ENCODE results near the gene BCL2L13. TPM values are rescaled to one million over a fixed set of nuclear protein-coding genes. Genes with fewer than 3 reads are reported as not detected.

BCL2L13 gene
- total RNA-seq, 2 donors from 2014 or later: 19.8 to 35.0 TPM

DNA sequence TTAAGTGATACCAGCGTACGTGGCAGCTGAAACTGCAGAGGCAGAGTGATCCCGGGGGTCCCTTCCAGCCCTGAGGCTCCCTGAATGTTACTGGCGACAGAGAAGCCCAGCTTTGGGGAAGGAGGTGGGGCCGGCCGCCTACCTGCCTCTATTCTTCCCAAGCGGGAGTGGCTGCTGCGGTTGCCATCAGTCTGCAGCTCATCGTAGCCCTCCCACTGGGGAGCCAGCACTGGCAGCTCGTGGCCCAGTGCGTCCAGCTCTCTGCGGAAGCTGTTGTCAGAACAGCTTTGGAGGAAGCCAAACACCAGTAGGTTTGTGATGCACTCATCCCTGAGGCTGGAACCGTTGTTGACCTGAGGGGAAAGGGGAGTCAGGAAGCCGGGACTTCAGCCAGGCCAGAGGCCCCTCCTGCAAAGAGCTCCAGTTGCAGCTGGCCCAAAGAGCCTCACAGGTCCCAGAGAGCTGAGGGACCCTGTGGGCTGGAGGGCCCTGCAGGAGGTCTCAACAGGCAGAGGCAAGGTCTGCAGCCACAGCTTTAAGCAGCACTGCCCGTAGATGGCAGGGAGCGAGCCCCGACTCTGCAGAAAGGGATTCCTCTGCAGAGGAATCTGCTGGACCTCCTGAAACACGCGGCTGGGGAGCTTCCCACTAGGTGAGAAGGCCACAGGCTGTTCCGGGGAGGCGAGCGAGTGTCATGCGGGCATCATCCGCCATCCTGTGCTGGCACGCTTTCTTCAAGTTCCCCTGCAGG lies 105.3 kb downstream of the BCL2L13 start:
- no peaks in the 10 kb centered on the region for H3K9me3 ChIP-seq
- 71 to 82% methylated on average over 6 to 23 of the region's 25 CpGs for WGBS, 2 donors
- no peaks in the 10 kb centered on the region for H3K36me3 ChIP-seq (replicated peaks in 1 of 2; ENCODE audit: insufficient read depth in 1 of 2, low read depth in 2 of 2)
- no peak overlapping the region for H3K27ac ChIP-seq
- no peak overlapping the region for H3K4me3 ChIP-seq
- no peaks in the 10 kb centered on the region for H3K27me3 ChIP-seq
- intact Hi-C loops (cut with DNase I): no loop called here
- H3K4me1 ChIP-seq: no peaks in the 10 kb centered on the region
- DNase-seq (no peak), ATAC-seq (no peak)
- TF ChIP-seq, protein P1, sequence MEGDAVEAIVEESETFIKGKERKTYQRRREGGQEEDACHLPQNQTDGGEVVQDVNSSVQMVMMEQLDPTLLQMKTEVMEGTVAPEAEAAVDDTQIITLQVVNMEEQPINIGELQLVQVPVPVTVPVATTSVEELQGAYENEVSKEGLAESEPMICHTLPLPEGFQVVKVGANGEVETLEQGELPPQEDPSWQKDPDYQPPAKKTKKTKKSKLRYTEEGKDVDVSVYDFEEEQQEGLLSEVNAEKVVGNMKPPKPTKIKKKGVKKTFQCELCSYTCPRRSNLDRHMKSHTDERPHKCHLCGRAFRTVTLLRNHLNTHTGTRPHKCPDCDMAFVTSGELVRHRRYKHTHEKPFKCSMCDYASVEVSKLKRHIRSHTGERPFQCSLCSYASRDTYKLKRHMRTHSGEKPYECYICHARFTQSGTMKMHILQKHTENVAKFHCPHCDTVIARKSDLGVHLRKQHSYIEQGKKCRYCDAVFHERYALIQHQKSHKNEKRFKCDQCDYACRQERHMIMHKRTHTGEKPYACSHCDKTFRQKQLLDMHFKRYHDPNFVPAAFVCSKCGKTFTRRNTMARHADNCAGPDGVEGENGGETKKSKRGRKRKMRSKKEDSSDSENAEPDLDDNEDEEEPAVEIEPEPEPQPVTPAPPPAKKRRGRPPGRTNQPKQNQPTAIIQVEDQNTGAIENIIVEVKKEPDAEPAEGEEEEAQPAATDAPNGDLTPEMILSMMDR (IDR thresholded peaks at IDR 0.05): no peak
- no peak for TF ChIP-seq POLR2A (IDR thresholded peaks at IDR 0.05)

GRCh38 chr22:17744430-17744829 lies 105.9 kb downstream of the BCL2L13 start:
- H3K4me1 ChIP-seq: no peaks in the 10 kb centered on the region
- no peaks in the 10 kb centered on the region for H3K36me3 ChIP-seq (replicated peaks in 1 of 2; ENCODE audit: insufficient read depth in 1 of 2, low read depth in 2 of 2)
- no peak for TF ChIP-seq POLR2A (IDR thresholded peaks at IDR 0.05)
- TF ChIP-seq, protein P1 (IDR thresholded peaks at IDR 0.05): no peak
- H3K9me3 ChIP-seq: no peaks in the 10 kb centered on the region
- H3K27ac ChIP-seq: no peak overlapping the region
- H3K27me3 ChIP-seq: no peaks in the 10 kb centered on the region
- intact Hi-C loops (cut with DNase I): no loop called here
- WGBS, 2 donors: 76 to 89% methylated on average over 7 of the region's 7 CpGs
- DNase-seq (no peak), ATAC-seq (no peak)
- H3K4me3 ChIP-seq: no peak overlapping the region

- TF ChIP-seq, protein P1 (IDR thresholded peaks at IDR 0.05): no peak
- no peak for TF ChIP-seq POLR2A (IDR thresholded peaks at IDR 0.05)
- DNase-seq: no peak
- H3K4me3 ChIP-seq: no peak overlapping the region
- H3K4me1 ChIP-seq: no peaks in the 10 kb centered on the region
- H3K9me3 ChIP-seq: no peaks in the 10 kb centered on the region
- H3K27me3 ChIP-seq: no peaks in the 10 kb centered on the region
- H3K27ac ChIP-seq: no peak overlapping the region
- ATAC-seq: no peak
- H3K36me3 ChIP-seq (replicated peaks in 1 of 2; ENCODE audit: insufficient read depth in 1 of 2, low read depth in 2 of 2): no peaks in the 10 kb centered on the region
- intact Hi-C loops (cut with DNase I): no loop called here
- 95 to 97% methylated on average over 10 of the region's 10 CpGs for WGBS, 2 donors
Observed at GRCh38 chr22:17746916-17747315, 108.4 kb downstream of the BCL2L13 start.

DNA sequence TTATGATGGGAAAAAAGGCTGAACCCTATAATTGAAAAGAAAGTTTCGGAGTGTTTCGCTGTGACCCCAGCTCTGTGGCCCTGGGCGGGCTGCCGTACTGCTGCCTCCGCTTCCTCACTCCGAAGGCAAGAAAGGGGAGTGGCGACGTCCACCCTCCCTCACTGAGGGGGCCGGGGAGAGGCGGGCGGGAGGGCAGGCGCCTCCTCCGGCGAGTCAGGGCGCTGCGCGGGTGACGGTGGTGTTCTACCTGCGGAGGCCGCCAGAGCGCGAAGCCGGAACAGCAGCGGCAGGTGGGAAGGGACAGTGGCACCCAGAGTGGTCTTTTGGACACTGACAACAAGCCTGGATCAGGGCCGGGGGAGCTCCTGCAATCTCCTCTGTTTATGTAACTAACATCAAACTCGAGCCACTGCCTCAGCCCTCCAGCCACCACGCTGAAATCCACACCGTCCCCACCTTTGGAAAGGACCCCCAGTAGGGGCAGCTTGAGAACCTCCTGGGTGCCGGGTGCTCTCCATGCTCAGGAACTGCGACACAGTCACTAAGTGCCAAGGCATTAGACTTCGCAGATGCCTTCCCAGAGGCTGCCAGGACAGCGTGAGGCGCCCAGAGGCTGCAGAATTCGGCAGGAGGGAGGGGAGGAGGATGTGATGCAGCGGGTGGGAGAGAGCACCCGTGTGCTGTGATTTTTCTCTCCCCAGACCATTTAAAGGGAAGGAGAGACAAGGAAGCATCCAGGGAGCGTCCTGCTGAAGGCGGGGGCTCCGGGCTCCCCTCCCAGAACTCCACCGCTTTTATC lies 110.2 kb downstream of the BCL2L13 start:
- Histone ChIP-seq H3K4me1 (no peaks in the 10 kb centered on the region), H3K27ac (no peak overlapping the region), H3K27me3 (no peaks in the 10 kb centered on the region), H3K4me3 (no peak overlapping the region), H3K9me3 (no peaks in the 10 kb centered on the region), H3K36me3 (replicated peaks in 1 of 2; ENCODE audit: insufficient read depth in 1 of 2, low read depth in 2 of 2) (no peaks in the 10 kb centered on the region)
- TF ChIP-seq POLR2A (IDR thresholded peaks at IDR 0.05): no peak
- TF ChIP-seq, protein P1 (IDR thresholded peaks at IDR 0.05): no peak
- 79 to 90% methylated on average over 33 to 39 of the region's 40 CpGs for WGBS, 2 donors
- DNase-seq (no peak), ATAC-seq (no peak)
- intact Hi-C loops (cut with DNase I): no loop called here
